Umbilical cord (tissue), 2 donors: ENCODE data around the gene CEP19. TPM values are rescaled to one million over a fixed set of nuclear protein-coding genes. Genes with fewer than 3 reads are reported as not detected.
"Not testable (repeated sequence)": the region's sequence is repeated elsewhere in the genome, so short reads cannot be mapped to it uniquely, and the experiment has no call there.

Experiments
- DNase-seq: peaks from one replicate; pipeline ENCODE4 v3.0.0-alpha.2; 2015; ENCODE audit warnings: low spot score
- total RNA-seq: library from RNA; depleted of rRNA; stranded (reverse); fragments of >200 nt; gene quantifications from one replicate; pipeline ENCODE4 v1.2.3, GENCODE V29; 2014; ENCODE audit warnings: low replicate concordance; ENCODE audit not compliant: insufficient read depth

CEP19 gene, protein sequence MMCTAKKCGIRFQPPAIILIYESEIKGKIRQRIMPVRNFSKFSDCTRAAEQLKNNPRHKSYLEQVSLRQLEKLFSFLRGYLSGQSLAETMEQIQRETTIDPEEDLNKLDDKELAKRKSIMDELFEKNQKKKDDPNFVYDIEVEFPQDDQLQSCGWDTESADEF
- 7.2 TPM for total RNA-seq

DNA sequence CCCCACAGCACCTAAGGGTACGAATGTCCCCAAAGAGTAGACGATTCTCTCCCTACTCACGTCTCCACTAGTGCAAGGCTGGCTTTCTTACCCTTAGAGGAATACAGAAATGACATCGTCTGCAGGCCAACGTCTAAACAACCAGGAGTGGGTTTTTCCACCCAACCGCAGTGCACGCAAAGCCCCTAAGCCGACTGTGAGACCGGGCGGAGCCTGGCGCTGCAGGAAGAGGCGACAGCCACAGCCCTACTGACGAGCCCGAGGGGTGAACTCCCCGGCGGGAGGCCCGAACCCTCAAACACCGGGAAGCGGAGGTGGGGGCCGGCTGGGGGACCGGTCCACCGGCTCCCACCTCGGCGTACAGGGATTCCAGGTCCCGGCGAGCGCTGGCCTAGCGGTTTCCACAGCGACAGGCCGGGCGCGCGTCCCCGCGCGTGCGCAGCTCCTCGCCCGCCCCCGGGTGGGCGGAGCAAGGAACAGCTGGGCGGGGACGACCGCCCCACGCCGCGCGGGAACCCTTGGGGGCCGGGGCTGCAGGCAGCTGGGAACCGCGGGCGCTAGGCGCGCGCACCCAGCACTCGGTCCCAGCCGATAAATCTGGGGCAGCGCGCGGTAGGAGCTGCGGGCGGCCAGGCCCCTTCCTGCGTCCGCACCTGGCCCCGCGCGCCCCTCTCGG is at the start of gene CEP19, which contains the start of gene PIGX:
Gene CEP19, minus strand, starts transcription at position 413 of the 676 bp plus-strand sequence. CDS start 3,593 bp downstream, outside the sequence.
Gene PIGX, plus strand, starts transcription at position 540 of the 676 bp plus-strand sequence.
- DNase-seq = peak; percentile 92

DNA sequence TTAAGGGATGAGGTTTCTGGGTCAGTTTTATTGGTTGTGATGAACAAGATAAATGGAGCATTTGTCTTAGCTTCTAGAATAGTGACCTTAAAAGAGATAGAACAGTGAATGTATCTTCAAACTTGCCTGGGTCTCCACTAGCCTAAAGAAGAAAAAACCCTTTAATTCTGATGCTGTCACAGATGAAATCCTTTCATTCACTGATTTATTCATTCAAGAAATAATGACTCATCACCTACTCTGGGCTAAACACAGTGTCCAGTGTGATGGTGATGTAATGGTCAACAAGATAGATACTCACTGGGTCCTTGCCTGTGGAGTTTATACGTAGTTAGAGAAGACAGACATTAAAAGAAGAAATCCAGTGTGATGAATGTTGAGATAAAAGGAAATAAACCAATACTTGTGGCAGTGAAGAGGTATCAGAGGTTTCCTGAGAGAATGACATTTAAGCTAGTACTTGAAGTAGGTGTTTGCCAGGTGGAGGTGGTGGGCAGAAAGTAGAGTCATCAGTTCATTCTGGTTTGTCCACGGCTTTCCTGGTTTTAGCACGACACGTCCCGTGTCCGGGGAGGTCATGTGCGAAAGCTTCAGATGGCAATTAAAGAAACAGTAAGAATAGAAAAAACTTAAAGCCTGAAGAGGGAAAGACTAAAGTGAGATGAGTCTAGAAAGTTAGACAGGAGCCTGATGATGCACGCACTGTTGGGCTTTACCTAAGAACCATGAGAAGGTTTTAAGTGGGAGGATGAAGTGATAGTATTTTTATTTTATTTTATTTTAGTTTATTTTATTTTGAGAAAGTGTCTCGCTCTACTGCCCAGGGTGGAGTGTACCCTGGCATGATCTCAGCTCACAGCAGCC is 46.1 kb upstream of the CEP19 start:
- no peak for DNase-seq

DNA sequence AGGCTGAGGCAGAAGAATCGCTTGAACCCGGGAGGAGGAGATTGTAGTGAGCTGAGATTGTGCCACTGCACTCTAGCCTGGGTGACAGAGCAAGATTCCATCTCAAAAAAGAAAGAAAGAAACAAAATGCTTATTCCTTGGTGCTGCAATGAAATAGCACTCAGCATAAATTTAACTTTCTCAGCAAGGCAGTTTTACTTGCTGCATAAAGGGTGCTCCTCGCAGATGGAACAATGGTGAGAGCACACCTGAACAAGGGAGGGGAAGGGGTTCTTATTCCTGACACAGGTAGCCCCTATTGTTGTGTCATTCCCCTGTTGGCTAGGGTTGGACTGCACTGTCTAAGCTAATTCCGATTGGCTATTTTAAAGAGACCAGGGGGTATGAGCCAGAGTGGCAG is 44.7 kb upstream of the CEP19 start:
- DNase-seq = no peak

DNA sequence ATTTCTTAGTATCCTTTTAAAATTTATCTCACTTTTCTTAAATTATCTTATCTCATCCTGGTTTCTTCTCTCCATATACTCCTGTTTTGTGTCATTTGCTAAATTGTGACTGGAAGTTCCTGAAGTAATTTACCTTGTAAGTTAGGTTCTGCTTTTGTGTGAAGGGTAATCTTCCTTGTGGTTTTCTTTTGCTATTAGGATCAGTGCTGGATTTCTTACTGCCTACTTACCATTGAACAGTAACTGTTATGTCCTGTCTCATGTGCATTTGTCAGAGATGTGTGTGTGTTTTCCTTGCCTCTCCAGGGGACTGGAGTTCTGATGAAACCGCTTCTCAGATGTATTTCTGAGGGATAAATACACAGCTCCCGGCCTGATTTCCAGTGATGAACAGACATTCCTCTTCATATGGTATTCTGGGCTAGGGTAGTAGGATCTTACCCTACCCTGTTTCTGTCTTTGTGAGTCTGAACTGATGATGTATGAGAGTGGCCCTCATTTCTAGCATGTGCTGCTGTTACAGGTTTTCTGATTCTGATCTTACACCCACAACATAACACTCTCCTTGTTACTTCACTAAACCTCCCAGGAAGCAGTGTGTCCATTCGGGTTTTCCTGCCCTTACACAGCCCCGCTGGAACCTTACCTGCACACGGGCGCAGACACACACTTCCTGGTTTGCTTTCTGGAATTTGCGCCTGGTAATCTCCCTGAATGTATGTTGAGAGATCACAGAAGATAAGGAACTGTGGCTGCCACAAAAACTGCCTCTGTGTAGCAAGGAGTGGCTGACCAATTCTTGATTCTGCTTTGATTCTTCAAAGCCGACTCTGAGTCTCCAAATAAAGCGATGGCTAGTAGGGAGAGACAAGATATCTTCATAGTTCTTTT is 42.3 kb upstream of the CEP19 start:
- DNase-seq = peak; percentile 20

DNA sequence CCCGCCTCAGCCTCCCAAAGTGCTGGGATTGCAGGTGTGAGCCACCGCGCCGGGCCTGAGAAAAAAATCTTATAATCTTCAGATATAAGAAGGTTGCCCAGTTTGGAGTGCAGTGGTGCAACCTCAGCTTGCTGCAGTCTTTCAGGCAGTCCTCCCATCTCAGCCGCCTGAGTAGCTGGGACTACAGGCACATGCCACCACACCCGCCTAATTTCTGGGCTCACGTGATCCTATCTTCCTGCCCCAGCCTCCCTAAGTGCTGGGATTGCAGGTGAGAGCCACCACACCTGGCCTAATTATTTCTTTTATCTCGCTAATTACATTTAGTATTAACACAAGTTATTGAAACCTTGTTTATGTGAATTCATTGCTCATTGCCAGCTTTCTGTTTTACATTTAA is 41.2 kb upstream of the CEP19 start:
- no peak for DNase-seq

DNA sequence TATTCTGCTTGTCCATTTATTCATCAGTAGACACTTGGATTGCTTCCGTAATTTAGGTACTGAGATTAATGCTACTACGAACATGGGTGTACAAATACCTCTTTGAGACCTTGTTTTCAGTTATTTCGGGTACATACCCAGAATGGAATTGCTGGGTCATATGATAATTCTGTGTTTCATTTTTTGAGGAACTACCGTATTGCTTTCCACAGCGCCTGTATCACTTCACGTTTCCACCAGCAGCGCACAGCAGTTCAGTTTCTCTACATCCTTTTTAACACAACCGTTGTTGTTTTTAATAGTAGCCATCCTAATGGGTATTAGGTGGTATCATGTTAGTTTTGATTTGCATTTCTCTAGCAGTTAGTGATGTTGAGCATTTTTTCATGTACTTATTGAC is 37.1 kb upstream of the CEP19 start:
- DNase-seq = no peak

DNA sequence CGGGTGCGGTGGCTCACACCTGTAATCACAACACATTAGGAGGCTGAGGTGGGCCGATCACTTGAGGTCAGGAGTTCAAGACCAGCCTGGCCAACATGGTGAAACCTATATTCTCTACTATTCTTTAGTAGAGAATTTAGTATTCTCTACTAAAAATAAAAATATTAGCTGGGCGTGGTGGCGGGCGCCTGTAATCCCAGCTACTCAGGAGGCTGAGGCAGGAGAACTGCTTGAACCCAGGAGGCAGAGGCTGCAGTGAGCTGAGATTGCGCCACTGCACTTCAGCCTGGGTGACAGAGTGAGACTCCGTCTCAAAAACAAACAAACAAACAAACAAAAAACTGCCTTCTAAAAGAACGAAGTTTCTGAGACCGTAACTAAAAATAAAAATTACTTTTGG is 31.5 kb upstream of the CEP19 start:
- not testable (repeated sequence) for DNase-seq

DNA sequence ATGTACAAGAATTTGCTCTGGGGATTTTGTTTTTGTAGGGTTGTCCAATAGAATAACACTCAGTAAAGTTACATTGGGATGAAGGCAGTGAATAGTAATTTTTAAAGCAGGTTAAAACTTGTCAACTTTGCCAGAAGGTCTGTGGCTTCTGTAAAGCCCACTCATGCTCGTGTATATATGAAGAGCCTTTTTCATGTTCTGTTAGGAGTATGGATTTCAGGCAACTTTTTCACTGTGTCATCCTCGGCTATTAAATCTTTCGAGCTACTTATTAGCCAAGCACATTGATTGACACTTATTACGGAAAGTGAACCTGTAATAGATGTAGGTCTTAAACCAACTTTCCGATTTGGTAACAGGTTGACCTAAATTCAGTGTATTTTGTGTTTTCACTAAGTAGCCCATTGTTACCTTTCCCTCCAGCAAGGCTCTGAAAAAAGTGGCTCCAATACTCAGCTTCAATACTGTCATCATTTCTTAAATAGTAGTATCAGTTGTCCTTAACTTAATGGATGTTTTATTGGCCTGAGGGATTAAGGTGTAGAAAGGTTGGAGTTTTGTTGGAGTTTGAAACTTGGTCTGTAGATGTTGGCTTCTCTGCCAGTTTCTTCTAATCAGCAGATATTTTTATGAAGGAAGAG is 29.3 kb upstream of the CEP19 start:
- no peak for DNase-seq

DNA sequence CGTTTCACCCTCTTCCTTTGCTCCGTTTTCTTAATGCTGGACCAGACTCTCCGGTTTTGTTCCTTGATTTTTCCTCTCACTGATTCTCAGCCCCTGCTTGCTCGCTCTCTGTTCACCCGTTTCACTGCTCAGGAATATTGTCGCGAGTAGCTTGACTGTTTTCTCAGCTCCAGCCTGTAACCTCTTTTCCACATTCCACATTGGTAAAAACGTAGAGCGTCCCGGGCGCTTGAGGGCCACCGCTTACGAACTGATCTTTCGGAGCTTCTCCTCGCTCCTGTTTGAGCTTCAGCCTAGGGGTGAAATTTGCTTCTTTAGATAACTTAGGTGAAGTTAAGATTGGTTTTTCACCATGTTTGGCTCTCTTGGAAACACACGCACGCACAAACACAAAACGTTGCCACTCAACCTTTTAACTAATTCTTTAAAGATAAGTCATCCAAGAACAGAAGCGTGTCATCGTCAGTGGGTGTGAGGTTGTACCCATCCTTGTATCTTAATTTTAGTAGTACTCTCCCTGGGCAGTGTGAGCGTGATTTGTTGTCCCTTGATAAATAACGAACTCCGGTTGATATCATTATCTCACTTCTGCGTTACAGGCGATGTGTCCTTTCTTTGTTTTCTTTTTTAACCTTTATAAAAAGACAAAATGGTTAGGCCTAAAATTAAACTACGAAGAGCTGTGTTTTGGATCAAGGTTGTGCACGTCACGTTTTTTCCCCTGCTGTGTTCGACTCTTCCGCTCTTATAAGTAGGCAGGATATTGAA is 28.6 kb upstream of the CEP19 start:
- DNase-seq = peak; percentile 66

DNA sequence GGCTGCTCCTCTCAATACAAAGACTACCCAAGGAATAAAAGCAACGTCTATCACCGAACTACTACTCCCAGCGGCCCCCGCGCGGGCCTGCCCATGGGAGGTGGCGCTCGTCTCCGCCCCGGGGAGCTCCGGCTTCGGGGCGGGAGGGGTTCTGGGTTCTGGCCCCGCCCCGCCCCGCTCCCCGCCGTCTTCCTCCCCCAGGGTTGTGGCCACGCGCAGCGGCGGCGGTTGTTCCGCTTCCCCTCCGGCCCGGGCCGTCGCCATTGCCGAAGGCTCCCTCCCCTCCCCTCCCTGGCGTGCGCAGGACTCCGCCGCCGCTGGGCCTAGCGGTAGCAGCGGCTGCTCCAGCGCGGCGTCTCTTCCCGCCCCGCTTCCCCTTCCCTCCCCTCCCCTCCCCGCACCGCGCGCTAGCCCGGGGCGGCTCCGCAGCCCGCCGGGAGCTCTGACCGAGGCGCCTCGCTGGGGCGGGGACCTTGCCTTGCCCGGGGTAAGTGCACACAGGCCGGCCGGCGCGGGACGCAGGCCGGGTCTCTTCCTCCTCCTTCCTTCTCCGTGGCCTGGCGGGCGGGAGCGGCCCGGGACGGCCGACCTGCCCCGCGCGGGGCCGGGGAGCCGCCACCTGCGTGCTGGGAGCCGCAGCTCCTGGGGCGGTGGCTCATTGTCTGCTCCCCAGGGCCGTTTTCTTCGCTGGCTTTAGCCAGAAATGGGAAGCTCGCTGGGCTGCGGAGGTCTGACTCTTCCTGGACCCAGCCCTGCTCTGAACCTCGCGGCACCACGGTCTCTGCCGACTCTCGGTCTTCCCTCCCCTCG is 27.8 kb upstream of the CEP19 start, which contains the start of gene PAK2:
Gene PAK2, plus strand, starts transcription at position 187 of the 810 bp plus-strand sequence. CDS start 42,790 bp downstream, outside the sequence.
- peak; percentile 93 for DNase-seq

DNA sequence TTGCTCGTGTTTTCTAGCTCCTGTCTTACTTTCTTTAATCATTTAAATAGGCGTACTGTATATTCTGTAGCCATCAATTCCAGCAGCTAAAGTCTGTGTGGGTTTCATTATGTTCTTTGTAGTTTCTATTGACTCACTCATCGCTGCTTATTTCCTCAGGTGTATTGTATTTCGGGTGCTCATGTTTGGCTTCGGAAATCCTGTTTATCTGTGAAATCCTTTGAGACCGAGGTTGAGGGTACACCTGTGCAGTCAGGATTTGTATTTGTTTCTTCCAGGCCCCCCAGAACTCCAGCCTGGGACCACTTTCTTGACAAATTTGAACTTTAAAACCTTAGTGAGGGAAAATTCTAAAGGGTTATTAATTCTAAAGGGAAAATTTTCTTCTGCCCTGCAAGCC is 25.6 kb upstream of the CEP19 start:
- DNase-seq = no peak

DNA sequence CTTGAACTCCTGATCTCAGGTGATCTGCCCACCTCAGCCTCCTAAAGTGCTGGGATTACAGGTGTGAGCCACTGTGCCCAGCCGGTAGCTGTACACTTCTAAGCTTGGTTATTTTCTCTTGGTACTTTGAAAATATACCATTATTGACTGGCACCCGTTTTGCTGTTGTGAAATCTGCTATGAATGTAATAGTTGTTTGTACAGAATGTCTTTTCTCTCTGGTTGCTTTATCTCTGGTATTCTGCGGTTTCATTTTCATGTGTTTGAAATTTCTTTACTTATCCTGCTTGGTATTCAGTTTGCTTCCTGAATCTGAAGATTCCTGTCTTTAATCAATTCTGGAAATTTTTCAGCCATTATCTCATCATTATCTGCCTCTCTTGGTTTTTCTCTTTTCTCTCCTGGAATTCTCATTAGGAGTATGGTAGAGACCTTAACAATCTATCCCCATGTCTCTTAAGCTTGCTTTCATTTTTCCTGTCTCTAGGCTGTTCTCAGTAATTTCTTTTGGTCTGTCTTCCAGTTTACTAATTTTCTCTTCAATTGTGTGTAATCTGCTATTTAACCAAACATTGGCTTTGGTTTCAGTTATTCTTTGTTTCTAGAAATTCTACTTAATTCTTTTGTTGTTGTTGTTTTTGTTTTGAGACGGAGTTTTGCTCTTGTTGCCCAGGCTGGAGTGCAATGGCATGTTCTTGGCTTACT is 24.8 kb upstream of the CEP19 start:
- DNase-seq = no peak

DNA sequence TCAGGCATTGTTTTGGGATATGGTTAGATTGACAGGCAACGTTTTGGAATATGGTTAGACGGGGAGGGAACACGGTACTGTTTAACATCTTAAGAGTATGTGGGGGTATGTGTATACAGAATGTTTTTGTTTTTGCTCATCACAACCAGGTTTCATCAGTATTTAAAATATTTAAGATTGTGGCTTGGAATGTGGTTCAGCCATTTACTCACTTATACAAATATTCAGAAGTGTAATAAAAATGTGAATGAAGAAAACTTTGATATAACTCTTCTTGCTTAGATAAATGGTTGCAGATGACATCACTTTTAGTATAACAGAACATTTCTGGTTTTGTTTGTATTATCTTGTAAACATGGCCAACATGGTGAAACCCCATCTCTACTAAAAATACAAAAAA is 23.7 kb upstream of the CEP19 start:
- DNase-seq = no peak

DNA sequence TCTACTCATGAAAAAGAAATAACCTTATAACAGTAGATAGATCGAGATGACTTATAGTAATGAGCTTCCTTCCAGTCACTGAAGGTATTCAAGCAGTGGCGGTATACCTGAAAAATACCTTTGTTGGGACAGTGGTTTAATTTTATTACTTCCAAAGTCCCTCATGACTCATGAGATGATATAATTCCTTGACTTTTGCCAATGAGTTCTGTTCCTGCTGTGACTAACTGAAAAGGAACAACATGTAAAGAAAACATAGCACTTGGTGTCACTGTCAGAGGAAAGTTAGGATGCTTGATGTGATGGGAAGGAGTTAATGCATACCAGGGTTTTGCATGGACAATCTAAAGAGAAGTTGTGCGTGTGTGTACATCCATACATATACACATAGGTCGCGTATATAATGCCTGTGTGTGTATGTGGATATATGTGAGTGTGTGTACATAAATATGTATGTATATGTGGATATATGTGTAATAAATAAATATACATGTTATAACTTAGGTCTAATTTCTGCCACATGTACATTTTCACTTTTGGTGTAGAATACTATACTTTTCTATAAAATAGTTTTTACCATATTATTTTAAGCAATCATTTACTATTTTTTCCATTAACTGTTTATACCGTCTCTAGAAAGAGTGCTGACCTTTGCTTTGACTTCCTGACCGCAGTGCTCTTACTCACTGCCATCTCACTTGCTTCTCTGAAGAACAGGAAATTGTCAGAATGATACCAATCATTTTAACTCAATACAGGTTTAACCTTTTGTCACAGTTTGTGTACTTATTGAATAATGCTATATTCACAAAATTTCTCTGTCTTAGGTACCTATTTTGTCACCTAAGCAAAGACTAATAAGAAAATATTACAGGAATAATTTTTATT is 15.0 kb upstream of the CEP19 start:
- DNase-seq = no peak

DNA sequence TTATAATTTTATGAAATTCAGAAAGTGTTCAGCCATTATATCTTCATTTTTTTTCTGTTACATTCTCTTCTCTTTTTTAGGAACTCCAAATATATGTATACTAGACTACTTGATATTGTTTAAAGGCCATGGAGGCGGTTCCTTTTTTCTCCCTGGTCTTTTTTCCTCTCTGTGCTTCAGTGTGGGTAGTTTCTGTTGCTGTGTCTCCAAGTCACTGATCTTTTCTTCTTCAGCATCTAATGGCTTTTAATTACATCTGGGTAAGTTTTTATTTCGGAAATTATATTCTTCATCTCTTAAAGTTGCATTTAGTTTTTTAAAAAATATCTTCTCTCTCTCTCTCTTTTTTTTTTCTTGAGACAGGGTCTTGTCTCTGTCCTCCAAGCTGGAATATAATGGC is 9.0 kb upstream of the CEP19 start:
- no peak for DNase-seq

DNA sequence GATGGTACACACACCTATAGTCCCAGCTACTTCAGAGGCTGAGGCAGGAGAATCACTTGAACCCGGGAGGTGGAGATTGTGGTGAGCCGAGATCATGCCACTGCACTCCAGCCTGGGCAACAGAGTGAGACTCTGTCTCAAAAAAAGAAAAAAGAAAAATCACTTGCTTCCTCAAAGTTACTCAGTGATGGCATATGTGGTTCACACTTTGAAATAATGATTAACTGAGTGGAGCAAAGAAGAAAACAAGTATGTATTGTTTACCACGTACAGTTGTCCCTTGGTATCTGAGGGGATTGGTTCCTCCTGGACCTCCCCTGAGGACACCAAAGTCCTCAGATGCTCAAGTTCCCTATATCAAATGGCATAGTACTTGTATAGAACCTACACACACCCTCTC is 5.1 kb upstream of the CEP19 start:
- not testable (repeated sequence) for DNase-seq
